Hepatocyte (in vitro differentiated cells): ENCODE measurements around the gene MAGOHB.

Experiments used
- CTCF ChIP-seq: fragments of 200-600 bp; sonication (generic); IDR thresholded peaks from 2 replicates; pipeline ENCODE4 v1.5.1; 2016; ENCODE audit warnings: antibody characterized with exemption, mild to moderate bottlenecking; ENCODE audit not compliant: poor library complexity
- EZH2 ChIP-seq: fragments of 200-600 bp; sonication (generic); IDR thresholded peaks from 2 replicates; pipeline ENCODE4 v1.6.1; 2016; ENCODE audit warnings: antibody characterized with exemption, mild to moderate bottlenecking, borderline replicate concordance

DNA sequence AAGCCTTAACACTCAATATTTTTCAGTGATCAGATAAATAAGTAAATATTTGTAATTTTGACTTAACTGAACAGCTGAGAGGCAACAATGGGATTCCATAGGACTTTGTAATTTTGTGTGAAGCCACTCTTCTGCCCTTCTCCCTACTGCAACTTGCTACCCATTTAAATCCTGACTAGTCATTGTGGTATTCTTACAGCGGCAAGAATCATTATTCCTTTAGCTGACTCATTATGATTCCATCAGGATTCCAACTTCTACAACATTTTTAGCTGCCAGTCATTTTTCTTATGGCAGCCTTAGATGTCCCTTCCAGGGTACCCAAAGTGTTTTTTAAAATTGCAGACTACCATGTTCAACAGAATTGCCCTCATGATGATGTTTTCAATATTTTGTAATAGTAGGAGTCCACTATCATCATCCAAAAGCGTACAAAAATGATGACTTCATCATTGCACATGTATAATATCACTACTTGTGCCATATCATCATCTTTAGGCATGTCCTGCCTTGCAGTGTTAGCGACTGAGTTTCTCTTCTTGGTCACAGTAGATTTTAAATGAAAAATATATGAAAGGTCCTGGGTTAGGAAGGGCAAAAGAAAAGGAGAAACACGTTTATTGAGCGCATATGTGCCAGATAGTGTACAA is 5.1 kb upstream of the MAGOHB start:
- TF ChIP-seq CTCF (no peak), EZH2 (no peak)
